Keratinocyte (primary cell): ENCODE measurements around the gene BDKRB1. TPM values are rescaled to one million over a fixed set of nuclear protein-coding genes. Genes with fewer than 3 reads are reported as not detected.
A peak's percentile ranks its signal among the peaks of the same experiment; 100 is the strongest.

Source experiments
- DNase-seq: peaks from one replicate; pipeline ENCODE4 v3.0.0-alpha.2; 2011; ENCODE audit warnings: low read depth, missing footprints, low spot score
- FAIRE-seq: peaks from 2 replicates; lab custom pipeline; 2011; peaks lifted over from hg19 to GRCh38; lab: Jason Lieb, UNC
- H2AFZ ChIP-seq: 2 replicates; pipeline ENCODE4 v1.6.0; 2012; ENCODE audit warnings: low read length, control low read depth, inconsistent platforms; ENCODE audit not compliant: control insufficient read depth
- H3K27ac ChIP-seq: 2 replicates; pipeline ENCODE4 v1.5.1; 2011; ENCODE audit warnings: low read length; ENCODE audit not compliant: control insufficient read depth, insufficient read depth
- H3K27me3 ChIP-seq: 3 replicates; pipeline ENCODE4 v1.6.0; 2011; ENCODE audit warnings: low read length; ENCODE audit not compliant: control insufficient read depth, insufficient read depth; ENCODE audit errors: extremely low read depth
- H3K36me3 ChIP-seq, 2 experiments: 2 replicates in 1 of 2; 3 replicates in 1 of 2; pipeline ENCODE4 v1.5.1; 2011; ENCODE audit warnings: low read length in 2 of 2, mild to moderate bottlenecking in 1 of 2; ENCODE audit not compliant: control insufficient read depth in 2 of 2, insufficient read depth in 2 of 2; ENCODE audit errors: extremely low read depth in 1 of 2
- H3K4me1 ChIP-seq: 3 replicates; pipeline ENCODE4 v1.5.1; 2011; ENCODE audit warnings: low read length; ENCODE audit not compliant: control insufficient read depth, insufficient read depth; ENCODE audit errors: extremely low read depth
- H3K4me2 ChIP-seq: 3 replicates; pipeline ENCODE4 v1.6.0; 2011; ENCODE audit warnings: low read depth, low read length; ENCODE audit not compliant: control insufficient read depth, insufficient read depth; ENCODE audit errors: extremely low read depth
- H3K4me3 ChIP-seq, 3 experiments: fragments of 200-600 bp in 1 of 3; sonication (generic) in 1 of 3; 2 replicates in 2 of 3; 3 replicates in 1 of 3; pipeline ENCODE4 v1.5.1; 2011 to 2016; ENCODE audit warnings: low read length in 3 of 3, mild to moderate bottlenecking in 3 of 3, control low read depth in 2 of 3, inconsistent platforms in 1 of 3, low read depth in 1 of 3, mixed read lengths in 1 of 3, mixed run types in 1 of 3, moderate library complexity in 1 of 3; ENCODE audit not compliant: control insufficient read depth in 2 of 3, insufficient read depth in 2 of 3; ENCODE audit errors: extremely low read depth in 1 of 3
- H3K79me2 ChIP-seq: 2 replicates; pipeline ENCODE4 v1.6.0; 2012; ENCODE audit warnings: low read length; ENCODE audit not compliant: control insufficient read depth, insufficient read depth
- H3K9ac ChIP-seq: 3 replicates; pipeline ENCODE4 v1.6.0; 2011; ENCODE audit warnings: low read length; ENCODE audit not compliant: control insufficient read depth, insufficient read depth; ENCODE audit errors: extremely low read depth
- H3K9me1 ChIP-seq: 3 replicates; pipeline ENCODE4 v1.6.0; 2011; ENCODE audit warnings: low read length; ENCODE audit not compliant: control insufficient read depth, insufficient read depth; ENCODE audit errors: extremely low read depth
- H3K9me3 ChIP-seq: 2 replicates; pipeline ENCODE4 v1.5.1; 2012; ENCODE audit warnings: low read depth, low read length; ENCODE audit not compliant: control insufficient read depth
- H4K20me1 ChIP-seq: 3 replicates; pipeline ENCODE4 v1.6.0; 2011; ENCODE audit warnings: low read length; ENCODE audit not compliant: control insufficient read depth, insufficient read depth; ENCODE audit errors: extremely low read depth
- CTCF ChIP-seq, 3 experiments: IDR thresholded peaks in 1 of 3; conservative IDR thresholded peaks in 1 of 3; optimal IDR thresholded peaks in 1 of 3; 2 replicates in 2 of 3; 3 replicates in 1 of 3; pipeline versions ENCODE3 to v1.5.1; 2011; ENCODE audit warnings: low read length in 3 of 3, mild to moderate bottlenecking in 3 of 3, moderate library complexity in 2 of 3, control low read depth in 1 of 3, inconsistent platforms in 1 of 3; ENCODE audit not compliant: insufficient read depth in 2 of 3; ENCODE audit errors: extremely low read depth in 1 of 3
- EZH2 ChIP-seq: IDR thresholded peaks from one replicate; pipeline ENCODE4 v1.6.1; 2012; ENCODE audit warnings: inconsistent platforms, mild to moderate bottlenecking, low read length, moderate library complexity
- dilution Hi-C: fragments of 300-500 bp; cut with MboI; formaldehyde crosslinking; loops from one replicate; pipeline ENCODE4 v1.7.0; 2020; ENCODE audit warnings: low sequenced_read_pairs; ENCODE audit not compliant: extremely low pct_ligation_motif_present
- polyA minus RNA-seq, 3 experiments: library from RNA; depleted of rRNA, polyadenylated mRNA; stranded (reverse); fragments of >200 nt; gene quantifications; 1 replicate in 1 of 3; 2 replicates in 1 of 3; 3 replicates in 1 of 3; pipeline ENCODE4 v1.2.3, GENCODE V29; 2011
- polyA plus RNA-seq, 5 experiments: library from polyadenylated mRNA; depleted of rRNA in 3 of 5; stranded (reverse) in 3 of 5; stranded (forward) in 1 of 5; unstranded in 1 of 5; fragments of >200 nt; gene quantifications; 1 replicate in 1 of 5; 2 replicates in 3 of 5; 3 replicates in 1 of 5; pipeline versions ENCODE4 v1.2.1 to v1.2.3, GENCODE V29; 2011 to 2012; ENCODE audit warnings: missing spikeins in 2 of 5, low read depth in 1 of 5, low replicate concordance in 1 of 5

Gene BDKRB1
- polyA plus RNA-seq (2.8 to 3.5 TPM (median 3.4 TPM) in 3 replicates), polyA minus RNA-seq (2.0 to 4.5 TPM (median 3.4 TPM) in 3 replicates)
- polyA plus RNA-seq (2011; ENCODE audit: low read depth): 0.46 TPM
- polyA plus RNA-seq (2011; cell fraction: cytosol; rRNA removed): 2.1 and 2.5 TPM in 2 replicates
- polyA plus RNA-seq (2011; cell fraction: nucleus; rRNA removed): 4.0 and 6.3 TPM in 2 replicates
- 1.9 and 4.3 TPM in 2 replicates for polyA plus RNA-seq (2012; ENCODE audit: low replicate concordance)
- polyA minus RNA-seq (2011; cell fraction: cytosol; rRNA and poly(A)+ RNA removed): 1.2 TPM
- 2.3 and 3.4 TPM in 2 replicates for polyA minus RNA-seq (2011; cell fraction: nucleus; rRNA and poly(A)+ RNA removed)

GRCh38 chr14:96255501-96256366 is at the start of gene BDKRB1:
Gene BDKRB1, plus strand, starts transcription at chr14:96256210. Its CDS starts 7,473 bp downstream, at chr14:96263683.
- Histone ChIP-seq H3K27ac (peak within 1 kb of the TSS; percentile 54), H2AFZ (peak within 1 kb of the TSS; percentile 14), H3K9me3 (no peaks in the 10 kb centered on the region), H3K9ac (peak within 1 kb of the TSS; percentile 5), H3K4me2 (peak within 1 kb of the TSS; percentile 59), H4K20me1 (no peaks in the 10 kb centered on the region), H3K27me3 (no peaks in the 10 kb centered on the region), H3K36me3 (no peaks in the 10 kb centered on the region), H3K4me3 (peak within 1 kb of the TSS in 2 of 3 experiments; percentile 1 to 3), H3K79me2 (no peaks in the 10 kb centered on the region), H3K4me1 (peaks cover 34% of the 10 kb centered on the region), H3K9me1 (no peaks in the 10 kb centered on the region)
- TF ChIP-seq EZH2 (no peak), CTCF (optimal IDR thresholded peaks at IDR 0.05 in 1 of 3, IDR thresholded peaks at IDR 0.05 in 1 of 3, conservative IDR thresholded peaks at IDR 0.05 in 1 of 3; ENCODE audit: extremely low read depth in 1 of 3, insufficient read depth in 2 of 3, low read length in 3 of 3) (no peak)
- FAIRE-seq (peak; percentile 91), DNase-seq (no peak)
- dilution Hi-C loops: no loop called here

GRCh38 chr14:96206461-96206860 is 49.5 kb upstream of the BDKRB1 start:
- Histone ChIP-seq H3K4me1 (peaks cover 35% of the 10 kb centered on the region), H2AFZ (no peak overlapping the region), H4K20me1 (no peaks in the 10 kb centered on the region), H3K79me2 (peaks cover 51% of the 10 kb centered on the region), H3K9me3 (peaks cover 5% of the 10 kb centered on the region), H3K9ac (peak overlapping the region; percentile 90), H3K4me2 (peak overlapping the region; percentile 99), H3K27me3 (no peaks in the 10 kb centered on the region), H3K36me3 (peaks cover 9 to 20% of the 10 kb centered on the region in 2 experiments), H3K4me3 (peak overlapping the region; percentile 63 to 98 (median 90)), H3K9me1 (peaks cover 8% of the 10 kb centered on the region), H3K27ac (peak overlapping the region; percentile 92)
- dilution Hi-C loops: no loop called here
- FAIRE-seq (peak; percentile 72), DNase-seq (no peak)
- TF ChIP-seq EZH2 (no peak), CTCF (optimal IDR thresholded peaks at IDR 0.05 in 1 of 3, IDR thresholded peaks at IDR 0.05 in 1 of 3, conservative IDR thresholded peaks at IDR 0.05 in 1 of 3; ENCODE audit: extremely low read depth in 1 of 3, insufficient read depth in 2 of 3, low read length in 3 of 3) (no peak)
